ENCODE results near the gene PRKCE.

DNA sequence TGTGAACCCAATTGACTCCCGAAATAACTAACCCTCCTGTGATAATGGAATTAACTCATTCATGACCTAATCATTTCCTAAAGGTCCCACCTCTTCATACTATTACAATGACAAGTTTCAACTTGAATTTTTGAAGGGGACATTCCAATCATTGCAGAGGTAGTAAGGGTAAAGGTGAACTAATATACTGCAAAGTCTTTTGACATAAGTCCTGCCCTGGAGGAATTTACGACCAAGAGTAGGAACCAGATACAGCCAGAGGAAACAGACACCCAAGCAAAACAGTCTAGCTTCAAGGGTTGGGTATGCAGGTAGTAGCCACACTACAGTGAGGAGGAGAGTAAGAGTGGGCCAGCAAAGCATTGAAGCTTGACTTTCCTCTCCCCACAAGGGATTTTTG is 39.2 kb upstream of the PRKCE start:
- TF ChIP-seq, protein P1, sequence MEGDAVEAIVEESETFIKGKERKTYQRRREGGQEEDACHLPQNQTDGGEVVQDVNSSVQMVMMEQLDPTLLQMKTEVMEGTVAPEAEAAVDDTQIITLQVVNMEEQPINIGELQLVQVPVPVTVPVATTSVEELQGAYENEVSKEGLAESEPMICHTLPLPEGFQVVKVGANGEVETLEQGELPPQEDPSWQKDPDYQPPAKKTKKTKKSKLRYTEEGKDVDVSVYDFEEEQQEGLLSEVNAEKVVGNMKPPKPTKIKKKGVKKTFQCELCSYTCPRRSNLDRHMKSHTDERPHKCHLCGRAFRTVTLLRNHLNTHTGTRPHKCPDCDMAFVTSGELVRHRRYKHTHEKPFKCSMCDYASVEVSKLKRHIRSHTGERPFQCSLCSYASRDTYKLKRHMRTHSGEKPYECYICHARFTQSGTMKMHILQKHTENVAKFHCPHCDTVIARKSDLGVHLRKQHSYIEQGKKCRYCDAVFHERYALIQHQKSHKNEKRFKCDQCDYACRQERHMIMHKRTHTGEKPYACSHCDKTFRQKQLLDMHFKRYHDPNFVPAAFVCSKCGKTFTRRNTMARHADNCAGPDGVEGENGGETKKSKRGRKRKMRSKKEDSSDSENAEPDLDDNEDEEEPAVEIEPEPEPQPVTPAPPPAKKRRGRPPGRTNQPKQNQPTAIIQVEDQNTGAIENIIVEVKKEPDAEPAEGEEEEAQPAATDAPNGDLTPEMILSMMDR (IDR thresholded peaks at IDR 0.05; ENCODE audit: poor library complexity), result no peak
- no peak for TF ChIP-seq EZH2 (IDR thresholded peaks at IDR 0.05; ENCODE audit: borderline replicate concordance)
